Neural progenitor cell (in vitro differentiated cells): ENCODE results near the gene ARFGAP1. TPM values are rescaled to one million over a fixed set of nuclear protein-coding genes. Genes with fewer than 3 reads are reported as not detected.

Experiments
- DNase-seq: peaks from one replicate; pipeline ENCODE4 v3.0.0-alpha.2; 2016; ENCODE audit warnings: low spot score
- H2AFZ ChIP-seq: fragments of 200-600 bp; sonication (generic); replicated peaks from 2 replicates; pipeline ENCODE4 v1.6.1; 2016; ENCODE audit warnings: antibody characterized with exemption
- H3F3A ChIP-seq: fragments of 200-600 bp; sonication (generic); 2 replicates; pipeline ENCODE4 v1.6.1; 2016; ENCODE audit warnings: antibody characterized with exemption, low read depth
- H3K27ac ChIP-seq: fragments of 200-600 bp; sonication (generic); 2 replicates; pipeline ENCODE4 v1.5.1; 2016; ENCODE audit warnings: mild to moderate bottlenecking
- H3K27me3 ChIP-seq: fragments of 200-600 bp; sonication (generic); 2 replicates; pipeline ENCODE4 v1.6.1; 2016; ENCODE audit warnings: mild to moderate bottlenecking, moderate library complexity
- H3K36me3 ChIP-seq: fragments of 200-600 bp; sonication (generic); 2 replicates; pipeline ENCODE4 v1.5.1; 2016
- H3K4me1 ChIP-seq: fragments of 200-600 bp; sonication (generic); 2 replicates; pipeline ENCODE4 v1.6.1; 2016; ENCODE audit warnings: mixed run types
- H3K4me2 ChIP-seq: fragments of 200-600 bp; sonication (generic); 2 replicates; pipeline ENCODE4 v1.6.1; 2016
- H3K4me3 ChIP-seq: fragments of 200-600 bp; sonication (generic); 2 replicates; pipeline ENCODE4 v1.5.1; 2016
- H3K79me2 ChIP-seq: fragments of 200-600 bp; sonication (generic); 2 replicates; pipeline ENCODE4 v1.6.1; 2016; ENCODE audit warnings: low read depth
- H3K9ac ChIP-seq: fragments of 200-600 bp; sonication (generic); 2 replicates; pipeline ENCODE4 v1.6.1; 2016
- H3K9me3 ChIP-seq: fragments of 200-600 bp; sonication (generic); 2 replicates; pipeline ENCODE4 v1.5.1; 2016; ENCODE audit warnings: low read depth
- H4K20me1 ChIP-seq: fragments of 200-600 bp; sonication (generic); 2 replicates; pipeline ENCODE4 v1.6.1; 2016; ENCODE audit warnings: low read depth
- H3K27ac Mint-ChIP-seq: 3 replicates; pipeline ENCODE4 v1.8.0; 2021; ENCODE audit warnings: mixed read lengths
- H3K27me3 Mint-ChIP-seq: 2 replicates; pipeline ENCODE4 v1.8.0; 2022; ENCODE audit warnings: low read depth, mild to moderate bottlenecking, inconsistent platforms, moderate library complexity, mixed read lengths; ENCODE audit not compliant: insufficient read depth
- H3K36me3 Mint-ChIP-seq: 3 replicates; pipeline ENCODE4 v1.8.0; 2021; ENCODE audit warnings: mixed read lengths
- H3K4me1 Mint-ChIP-seq: 3 replicates; pipeline ENCODE4 v1.8.0; 2021; ENCODE audit warnings: mixed read lengths
- H3K4me3 Mint-ChIP-seq: 3 replicates; pipeline ENCODE4 v1.8.0; 2021; ENCODE audit warnings: mild to moderate bottlenecking, moderate library complexity, mixed read lengths
- H3K9me3 Mint-ChIP-seq: 3 replicates; pipeline ENCODE4 v1.8.0; 2020; ENCODE audit warnings: mixed read lengths
- EZH2 ChIP-seq: fragments of 200-600 bp; sonication (generic); IDR thresholded peaks from 2 replicates; pipeline ENCODE4 v1.6.1; 2017; ENCODE audit warnings: antibody characterized with exemption, mild to moderate bottlenecking, moderate library complexity
- EZH2phosphoT487 ChIP-seq: fragments of 200-600 bp; sonication (generic); IDR thresholded peaks from 2 replicates; pipeline ENCODE4 v1.6.1; 2017; ENCODE audit warnings: antibody characterized with exemption
- total RNA-seq: library from RNA; depleted of rRNA; stranded (reverse); fragments of >200 nt; gene quantifications from 2 replicates; pipeline ENCODE4 v1.2.3, GENCODE V29; 2015; ENCODE audit warnings: low replicate concordance
- TF ChIP-seq, protein P1 (sequence below): fragments of 200-600 bp; sonication (generic); IDR thresholded peaks from 2 replicates; pipeline ENCODE4 v1.5.1; 2017; ENCODE audit warnings: antibody characterized with exemption, mild to moderate bottlenecking

Gene ARFGAP1
- total RNA-seq, 1 donor from 2014 or later: 43.7 TPM

DNA sequence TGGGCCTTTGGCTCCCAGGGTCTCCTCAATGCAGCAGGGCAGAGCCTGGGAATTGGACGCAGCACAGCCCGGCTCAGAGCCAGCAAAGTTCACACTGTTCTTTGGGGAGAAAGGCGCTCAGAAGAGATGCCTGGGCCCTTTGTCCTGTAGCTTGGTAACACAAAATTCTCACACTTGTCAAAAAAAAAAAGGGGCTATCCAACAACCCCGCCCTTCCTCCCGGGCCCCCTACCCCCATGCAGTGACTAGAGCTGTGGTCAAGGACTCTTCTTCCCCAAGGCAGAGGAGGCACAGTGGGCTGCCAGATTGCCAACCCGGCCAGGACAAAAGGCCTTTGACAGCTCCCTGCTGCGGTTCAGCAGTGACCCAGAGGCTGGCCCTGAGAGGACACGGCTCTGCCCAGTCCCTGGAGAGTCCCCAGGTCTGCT lies 20.3 kb upstream of the ARFGAP1 start:
- H3K27ac ChIP-seq: no peak overlapping the region
- H3K9me3 Mint-ChIP-seq: peaks cover 4% of the 10 kb centered on the region
- no peak overlapping the region for H2AFZ ChIP-seq
- H3K4me3 ChIP-seq: no peak overlapping the region
- H3K4me3 Mint-ChIP-seq: peak overlapping the region; percentile 84
- H3K4me1 Mint-ChIP-seq: peaks cover 53% of the 10 kb centered on the region
- peaks cover 33% of the 10 kb centered on the region for H3K4me1 ChIP-seq
- TF ChIP-seq, protein P1, sequence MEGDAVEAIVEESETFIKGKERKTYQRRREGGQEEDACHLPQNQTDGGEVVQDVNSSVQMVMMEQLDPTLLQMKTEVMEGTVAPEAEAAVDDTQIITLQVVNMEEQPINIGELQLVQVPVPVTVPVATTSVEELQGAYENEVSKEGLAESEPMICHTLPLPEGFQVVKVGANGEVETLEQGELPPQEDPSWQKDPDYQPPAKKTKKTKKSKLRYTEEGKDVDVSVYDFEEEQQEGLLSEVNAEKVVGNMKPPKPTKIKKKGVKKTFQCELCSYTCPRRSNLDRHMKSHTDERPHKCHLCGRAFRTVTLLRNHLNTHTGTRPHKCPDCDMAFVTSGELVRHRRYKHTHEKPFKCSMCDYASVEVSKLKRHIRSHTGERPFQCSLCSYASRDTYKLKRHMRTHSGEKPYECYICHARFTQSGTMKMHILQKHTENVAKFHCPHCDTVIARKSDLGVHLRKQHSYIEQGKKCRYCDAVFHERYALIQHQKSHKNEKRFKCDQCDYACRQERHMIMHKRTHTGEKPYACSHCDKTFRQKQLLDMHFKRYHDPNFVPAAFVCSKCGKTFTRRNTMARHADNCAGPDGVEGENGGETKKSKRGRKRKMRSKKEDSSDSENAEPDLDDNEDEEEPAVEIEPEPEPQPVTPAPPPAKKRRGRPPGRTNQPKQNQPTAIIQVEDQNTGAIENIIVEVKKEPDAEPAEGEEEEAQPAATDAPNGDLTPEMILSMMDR: no peak
- no peak for TF ChIP-seq EZH2
- TF ChIP-seq EZH2phosphoT487: no peak
- no peak overlapping the region for H3K27ac Mint-ChIP-seq
- no peaks in the 10 kb centered on the region for H3K9me3 ChIP-seq
- no peak overlapping the region for H3K9ac ChIP-seq
- no peak for DNase-seq
- peaks cover 26% of the 10 kb centered on the region for H3K27me3 ChIP-seq
- H3K36me3 ChIP-seq: no peaks in the 10 kb centered on the region
- peaks cover 8% of the 10 kb centered on the region for H3K36me3 Mint-ChIP-seq
- H3K27me3 Mint-ChIP-seq: peaks cover 16% of the 10 kb centered on the region
- H3F3A ChIP-seq: peaks cover 43% of the 10 kb centered on the region
- peaks cover 15% of the 10 kb centered on the region for H4K20me1 ChIP-seq
- no peaks in the 10 kb centered on the region for H3K79me2 ChIP-seq
- peak overlapping the region; percentile 91 for H3K4me2 ChIP-seq

DNA sequence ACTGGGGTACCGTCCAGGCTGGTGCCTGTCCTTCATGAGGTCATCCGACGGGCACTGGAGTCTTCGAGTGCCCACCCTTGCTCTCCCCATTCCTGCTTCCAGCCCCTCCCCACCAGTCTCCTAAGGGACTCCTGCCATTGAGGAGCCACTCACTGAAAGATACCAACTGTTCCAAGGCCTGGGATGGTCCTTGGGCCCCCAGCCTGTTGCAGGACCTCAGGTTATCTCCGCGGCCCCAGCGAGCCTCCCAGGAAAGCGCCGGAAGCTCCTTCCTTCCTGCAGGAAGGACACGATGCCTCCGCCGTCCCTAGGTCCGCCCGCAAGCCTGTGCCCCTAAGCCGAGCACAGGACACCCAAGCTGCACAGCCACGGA lies 19.6 kb upstream of the ARFGAP1 start:
- Histone ChIP-seq H4K20me1 (peaks cover 15% of the 10 kb centered on the region), H3K79me2 (no peaks in the 10 kb centered on the region), H3K9ac (no peak overlapping the region), H3K36me3 (no peaks in the 10 kb centered on the region), H3F3A (peaks cover 43% of the 10 kb centered on the region), H3K27ac (no peak overlapping the region), H2AFZ (peak overlapping the region; percentile 69), H3K4me2 (peak overlapping the region; percentile 91), H3K9me3 (no peaks in the 10 kb centered on the region), H3K27me3 (peaks cover 26% of the 10 kb centered on the region), H3K4me3 (peak overlapping the region; percentile 76), H3K4me1 (peaks cover 32% of the 10 kb centered on the region)
- peak overlapping the region; percentile 96 for H3K27ac Mint-ChIP-seq
- peaks cover 54% of the 10 kb centered on the region for H3K4me1 Mint-ChIP-seq
- DNase-seq: no peak
- H3K4me3 Mint-ChIP-seq: peak overlapping the region; percentile 84
- TF ChIP-seq, protein P1: no peak
- TF ChIP-seq EZH2 (no peak), EZH2phosphoT487 (no peak)
- H3K36me3 Mint-ChIP-seq: peaks cover 8% of the 10 kb centered on the region
- H3K9me3 Mint-ChIP-seq: peaks cover 4% of the 10 kb centered on the region
- H3K27me3 Mint-ChIP-seq: peaks cover 16% of the 10 kb centered on the region

DNA sequence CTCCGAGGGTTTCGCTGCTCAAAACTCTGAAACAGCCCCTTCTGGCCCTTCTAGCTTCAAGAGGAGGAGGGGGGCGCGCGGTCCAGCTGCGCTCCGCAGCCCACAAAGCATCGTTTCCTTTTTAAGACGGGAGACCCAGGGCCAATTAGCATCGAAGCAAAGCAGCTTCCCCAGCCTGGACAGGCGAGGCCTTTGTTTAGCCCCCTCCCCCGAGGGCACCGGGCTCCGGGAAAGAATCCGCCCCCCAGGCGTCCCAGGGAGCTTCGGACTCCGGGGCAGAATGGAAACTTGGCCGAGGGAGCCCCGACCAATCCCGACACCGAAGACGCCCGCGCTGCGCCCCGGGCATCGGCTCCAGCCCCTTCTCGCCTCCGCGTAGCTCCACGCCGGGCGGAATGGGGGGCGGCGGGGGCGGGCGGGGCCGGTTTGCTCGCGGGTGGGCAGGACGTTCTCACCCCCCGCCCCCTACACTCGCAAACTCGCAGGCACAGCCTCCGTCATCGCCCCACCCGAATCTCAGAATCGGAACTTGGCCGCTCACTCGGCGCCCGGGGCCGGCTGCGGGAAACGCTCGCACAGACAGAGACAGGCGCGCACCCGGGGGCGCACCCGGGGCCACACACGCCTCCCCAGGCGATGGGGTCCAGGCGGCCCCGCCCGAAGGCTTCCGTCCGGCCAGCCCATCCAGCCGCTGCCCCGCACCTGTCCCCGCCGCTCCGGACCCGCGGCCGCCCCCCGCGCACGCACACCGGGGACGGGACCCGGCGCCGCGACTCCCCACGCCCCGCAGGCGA lies 19.0 kb upstream of the ARFGAP1 start:
- Mint-ChIP-seq H3K27me3 (peaks cover 17% of the 10 kb centered on the region), H3K9me3 (peaks cover 4% of the 10 kb centered on the region), H3K36me3 (peaks cover 6% of the 10 kb centered on the region), H3K4me3 (peak overlapping the region; percentile 84), H3K27ac (no peak overlapping the region), H3K4me1 (peaks cover 54% of the 10 kb centered on the region)
- TF ChIP-seq, protein P1: no peak
- TF ChIP-seq EZH2 (no peak), EZH2phosphoT487 (no peak)
- peak; percentile 91 for DNase-seq
- peaks cover 26% of the 10 kb centered on the region for H3K27me3 ChIP-seq
- peaks cover 26% of the 10 kb centered on the region for H3K4me1 ChIP-seq
- H4K20me1 ChIP-seq: peaks cover 15% of the 10 kb centered on the region
- no peak overlapping the region for H3K27ac ChIP-seq
- H3K36me3 ChIP-seq: no peaks in the 10 kb centered on the region
- H3F3A ChIP-seq: peaks cover 43% of the 10 kb centered on the region
- H3K4me2 ChIP-seq: peak overlapping the region; percentile 91
- H3K9me3 ChIP-seq: no peaks in the 10 kb centered on the region
- no peaks in the 10 kb centered on the region for H3K79me2 ChIP-seq
- peak overlapping the region; percentile 69 for H2AFZ ChIP-seq
- H3K4me3 ChIP-seq: peak overlapping the region; percentile 76
- no peak overlapping the region for H3K9ac ChIP-seq
